GM21576 (cell line): Measurements from ENCODE around the gene CCR3.
"Not testable (repeated sequence)": the region's sequence is repeated elsewhere in the genome, so short reads cannot be mapped to it uniquely, and the experiment has no call there.

Experiments
- ATAC-seq: cut with Tn5 transposase; IDR thresholded peaks from one replicate; pipeline ENCODE4 v1.9.1; 2021; ENCODE audit warnings: mild to moderate bottlenecking, moderate library complexity; ENCODE audit not compliant: unreplicated experiment

CCR3 gene

GRCh38 chr3:46242120-46242519, at the start of gene CCR3:
Gene CCR3, plus strand, starts transcription at chr3:46242460. Its CDS starts 22,699 bp downstream, at chr3:46265159.
- no peak for ATAC-seq

- ATAC-seq: no peak
These were observed 49.3 kb upstream of the CCR3 start for GRCh38 chr3:46192939-46193338.

- ATAC-seq: no peak
These were observed 48.8 kb upstream of the CCR3 start for GRCh38 chr3:46193436-46193835.

GRCh38 chr3:46194868-46195553, 47.2 kb upstream of the CCR3 start:
- ATAC-seq: no peak

- no peak for ATAC-seq
These were observed 45.9 kb upstream of the CCR3 start for GRCh38 chr3:46196261-46196957.

- no peak for ATAC-seq
These were observed 42.0 kb upstream of the CCR3 start for GRCh38 chr3:46200211-46200610.

GRCh38 chr3:46200790-46201189, 41.5 kb upstream of the CCR3 start:
- no peak for ATAC-seq

- no peak for ATAC-seq
These were observed 39.7 kb upstream of the CCR3 start for GRCh38 chr3:46202535-46202934.

GRCh38 chr3:46203681-46204080, 38.6 kb upstream of the CCR3 start:
- ATAC-seq: no peak

- ATAC-seq: no peak
These were observed 36.8 kb upstream of the CCR3 start for GRCh38 chr3:46205286-46205960.

- ATAC-seq: no peak
These were observed 35.8 kb upstream of the CCR3 start for GRCh38 chr3:46206282-46207015.

- not testable (repeated sequence) for ATAC-seq
These were observed 34.7 kb upstream of the CCR3 start for GRCh38 chr3:46207514-46207913.

GRCh38 chr3:46208167-46208704, 34.0 kb upstream of the CCR3 start, which contains the start of gene CCR1:
Gene CCR1, minus strand, starts transcription at chr3:46208313. Its CDS starts 4,000 bp downstream, at chr3:46204313.
- peak; percentile 53 for ATAC-seq

GRCh38 chr3:46209053-46209452, 33.2 kb upstream of the CCR3 start:
- no peak for ATAC-seq

GRCh38 chr3:46209746-46210470, 32.4 kb upstream of the CCR3 start:
- no peak for ATAC-seq

GRCh38 chr3:46212101-46212500, 30.2 kb upstream of the CCR3 start:
- no peak for ATAC-seq

- no peak for ATAC-seq
These were observed 29.1 kb upstream of the CCR3 start for GRCh38 chr3:46213201-46213600.

GRCh38 chr3:46214751-46215352, 27.4 kb upstream of the CCR3 start:
- no peak for ATAC-seq

- no peak for ATAC-seq
These were observed 26.3 kb upstream of the CCR3 start for GRCh38 chr3:46215810-46216414.
